T-cell (primary cell): ENCODE results near the gene SLC16A3. TPM values are rescaled to one million over a fixed set of nuclear protein-coding genes. Genes with fewer than 3 reads are reported as not detected.

Experiments
- ATAC-seq, 4 experiments: fragments of 200-7000 bp in 3 of 4; fragments of 150-1000 bp in 1 of 4; cut with Tn5 transposase; replicated peaks in 1 of 4; 1 replicate in 3 of 4; 2 replicates in 1 of 4; pipeline ENCODE4 v1.10.0; 2021; ENCODE audit warnings: moderate library complexity in 3 of 4, mild to moderate bottlenecking in 2 of 4, moderate number of reproducible peaks in 1 of 4
- CTCF ChIA-PET, 2 donors: fragments of 300-600 bp; sonication (Branson Sonifier 250); formaldehyde crosslinking; loops; one replicate each; lab custom pipeline; 2022; ENCODE audit warnings: antibody characterized with exemption in 2 of 2; lab: Charles Lee
- POLR2A ChIA-PET, 2 donors: fragments of 300-600 bp; sonication (Branson Sonifier 250); formaldehyde crosslinking; loops; one replicate each; lab custom pipeline; 2022; ENCODE audit warnings: antibody characterized with exemption in 2 of 2; lab: Charles Lee
- DNase-seq, 35 experiments: peaks; one replicate each; pipeline versions ENCODE4 v3.0.0 to v3.0.0-alpha.2; 2013 to 2023
- H3K27ac ChIP-seq: one replicate; pipeline ENCODE4 v1.5.1; 2013; ENCODE audit warnings: low read length
- H3K27me3 ChIP-seq, 2 experiments: replicated peaks in 1 of 2; 1 replicate in 1 of 2; 2 replicates in 1 of 2; pipeline versions ENCODE4 v1.6.1 to v1.7.0; 2013; ENCODE audit warnings: low read length in 1 of 2, mixed read lengths in 1 of 2; ENCODE audit not compliant: control insufficient read depth in 2 of 2, insufficient read depth in 2 of 2; ENCODE audit errors: extremely low read depth in 1 of 2
- H3K36me3 ChIP-seq, 2 donors: 1 replicate in 1 of 2; 2 replicates in 1 of 2; pipeline versions ENCODE4 v1.6.1 to v1.7.0; 2013; ENCODE audit warnings: low read length in 1 of 2; ENCODE audit not compliant: control insufficient read depth in 2 of 2, insufficient read depth in 1 of 2; ENCODE audit errors: extremely low read depth in 1 of 2
- H3K4me1 ChIP-seq, 2 experiments: 1 replicate in 1 of 2; 2 replicates in 1 of 2; pipeline versions ENCODE4 v1.6.1 to v1.7.0; 2013; ENCODE audit warnings: low read length in 2 of 2, mixed read lengths in 1 of 2; ENCODE audit not compliant: insufficient read depth in 2 of 2, control insufficient read depth in 1 of 2; ENCODE audit errors: extremely low read depth in 1 of 2
- H3K4me3 ChIP-seq, 2 donors: 1 replicate in 1 of 2; 2 replicates in 1 of 2; pipeline versions ENCODE4 v1.5.1 to v1.7.0; 2013; ENCODE audit warnings: mild to moderate bottlenecking in 2 of 2, low read length in 1 of 2, moderate library complexity in 1 of 2; ENCODE audit not compliant: control insufficient read depth in 1 of 2; ENCODE audit errors: extremely low read depth in 1 of 2
- H3K9me3 ChIP-seq: 2 replicates; pipeline ENCODE4 v1.7.0; 2013
- H3K27ac Mint-ChIP-seq, 2 donors: one replicate each; pipeline ENCODE4 v1.8.0; 2020 to 2021; ENCODE audit warnings: mild to moderate bottlenecking in 2 of 2, mixed read lengths in 2 of 2
- H3K27me3 Mint-ChIP-seq, 2 donors: one replicate each; pipeline ENCODE4 v1.8.0; 2021 to 2022; ENCODE audit warnings: mixed read lengths in 2 of 2
- H3K36me3 Mint-ChIP-seq: one replicate; pipeline ENCODE4 v1.8.0; 2021; ENCODE audit warnings: mixed read lengths
- H3K4me1 Mint-ChIP-seq, 3 donors: one replicate each; pipeline ENCODE4 v1.8.0; 2020 to 2022; ENCODE audit warnings: mixed read lengths in 3 of 3, mild to moderate bottlenecking in 1 of 3
- H3K4me3 Mint-ChIP-seq, 3 donors: one replicate each; pipeline ENCODE4 v1.8.0; 2020 to 2022; ENCODE audit warnings: mild to moderate bottlenecking in 3 of 3, mixed read lengths in 3 of 3, moderate library complexity in 3 of 3
- H3K9me3 Mint-ChIP-seq, 3 donors: one replicate each; pipeline ENCODE4 v1.8.0; 2020 to 2022; ENCODE audit warnings: mixed read lengths in 3 of 3
- WGBS: methylation state at CpG from one replicate; pipeline ENCODE4 v1.1.5; 2013; ENCODE audit warnings: missing lambda C conversion rate; ENCODE audit not compliant: insufficient coverage; 5-methylcytosine and 5-hydroxymethylcytosine counted together
- total RNA-seq, 35 experiments: library from RNA in 6 of 35; stranded (reverse) in 6 of 35; fragments of 120-200 nt in 1 of 35; gene quantifications; one replicate each; pipeline versions ENCODE4 v1.2.1 to v1.2.4 and lab custom pipeline; 2013 to 2026

SLC16A3 gene
- total RNA-seq (10 to 100 TPM; 31.9 to 47.3 (median 40.9) TPM), total RNA-seq (lab: John Stamatoyannopoulos, UW) (27.6 to 181 (median 55.8) reads per million in 29 experiments)
- total RNA-seq (2013): 17.6 TPM

- peaks cover 24 to 55% of the 10 kb centered on the region in 2 experiments for H3K4me1 ChIP-seq
- no peaks in the 10 kb centered on the region for H3K27me3 Mint-ChIP-seq
These were observed at the start of gene SLC16A3 for GRCh38 chr17:82228842-82229697. TSS of gene SLC16A3 (plus strand) at chr17:82229042. CDS start at chr17:82236009, 6,967 bp downstream.

DNA sequence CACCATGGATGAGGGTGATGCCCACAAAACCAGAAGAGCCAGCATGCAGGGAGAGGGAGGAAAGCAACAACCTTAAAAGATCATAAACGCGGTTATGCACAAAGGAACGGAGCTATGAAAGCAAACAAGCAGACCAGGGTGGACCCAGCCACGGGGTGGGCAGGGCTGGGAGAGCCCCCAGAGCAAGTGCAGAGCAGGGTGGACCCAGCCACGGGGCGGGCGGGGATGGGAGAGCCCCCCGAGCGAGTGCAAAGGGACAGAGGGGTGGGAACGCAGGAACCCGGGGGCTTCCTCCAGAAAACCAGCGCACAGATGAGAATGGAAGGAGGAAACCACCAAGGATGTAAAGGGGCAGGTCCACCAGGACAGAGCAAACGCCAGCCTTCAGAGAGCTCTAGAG lies 49.4 kb upstream of the SLC16A3 start:
- H3K36me3 ChIP-seq: peaks cover 16 to 25% of the 10 kb centered on the region in 2 donors
- Mint-ChIP-seq H3K4me1 (no peaks in the 10 kb centered on the region), H3K36me3 (peaks cover 29% of the 10 kb centered on the region), H3K4me3 (no peak overlapping the region), H3K9me3 (no peaks in the 10 kb centered on the region), H3K27ac (no peak overlapping the region), H3K27me3 (no peaks in the 10 kb centered on the region)
- no peak overlapping the region for H3K27ac ChIP-seq
- POLR2A ChIA-PET: no interaction called here
- 90% methylated on average over 12 of the region's 13 CpGs for WGBS
- H3K4me1 ChIP-seq: no peaks in the 10 kb centered on the region
- CTCF ChIA-PET: no interaction called here
- H3K4me3 ChIP-seq: no peak overlapping the region
- no peaks in the 10 kb centered on the region for H3K9me3 ChIP-seq
- ATAC-seq (no peak), DNase-seq (no peak)
- H3K27me3 ChIP-seq: no peaks in the 10 kb centered on the region

More at GRCh38 chr17:82228842-82229697, at the start of gene SLC16A3:
- WGBS: 11% methylated on average over 96 of the region's 105 CpGs
- Mint-ChIP-seq H3K4me1 (peaks cover 9 to 14% (median 10%) of the 10 kb centered on the region in 3 donors), H3K9me3 (no peaks in the 10 kb centered on the region), H3K4me3 (peak within 1 kb of the TSS; percentile 77 to 84 (median 80)), H3K27ac (peak within 1 kb of the TSS; percentile 85 to 86), H3K36me3 (no peaks in the 10 kb centered on the region)
- POLR2A ChIA-PET: interaction anchor here in 1 of 2 donors (0.6 to 0.9 kb wide), 2 partner anchors 38 to 226 kb away, joined by 3 to 4 read pairs; no protein-coding TSS in a partner anchor
- no peaks in the 10 kb centered on the region for H3K36me3 ChIP-seq
- H3K27me3 ChIP-seq: peaks cover 0 to 7% of the 10 kb centered on the region in 2 experiments
- H3K9me3 ChIP-seq: no peaks in the 10 kb centered on the region
- peak within 1 kb of the TSS; percentile 83 for H3K27ac ChIP-seq
- ATAC-seq (peak; percentile 59 to 69 (median 66)), DNase-seq (peak in 27 of 35 experiments; percentile 34 to 83 (median 53))
- CTCF ChIA-PET: interaction anchor here (0.6 to 0.8 kb wide), 2 partner anchors 23 to 162 kb away, joined by 3 read pairs; no protein-coding TSS in a partner anchor
- peak within 1 kb of the TSS; percentile 57 to 61 for H3K4me3 ChIP-seq

DNA sequence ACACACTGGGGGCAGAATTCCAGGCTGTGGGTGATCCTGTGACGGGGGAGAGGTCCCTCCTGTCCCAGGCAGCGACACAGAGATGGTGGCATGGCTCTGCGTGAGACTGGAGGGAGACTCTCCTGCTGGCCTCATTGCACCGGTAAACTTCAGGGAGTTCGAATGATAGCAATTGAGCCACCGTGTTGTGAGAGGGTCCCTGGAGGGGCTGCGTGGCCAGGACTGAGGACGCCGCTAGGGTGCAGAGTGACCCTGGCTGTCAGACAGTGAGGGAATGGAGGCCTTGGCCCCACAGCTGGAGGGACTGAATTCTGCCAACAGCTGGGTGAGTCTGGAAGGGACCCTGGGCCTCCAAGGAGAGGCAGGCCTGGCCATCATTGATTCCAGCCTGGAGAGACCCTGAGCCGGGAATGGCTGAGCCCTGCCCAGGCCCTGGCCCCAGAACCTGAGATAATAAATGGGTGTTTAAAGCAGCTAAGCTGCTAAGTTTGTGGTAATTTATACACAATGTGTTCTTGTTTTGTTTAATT lies 48.8 kb upstream of the SLC16A3 start:
- Histone ChIP-seq H3K4me3 (no peak overlapping the region), H3K27me3 (no peaks in the 10 kb centered on the region), H3K9me3 (no peaks in the 10 kb centered on the region), H3K4me1 (no peaks in the 10 kb centered on the region), H3K27ac (no peak overlapping the region), H3K36me3 (peaks cover 19 to 27% of the 10 kb centered on the region in 2 donors)
- Mint-ChIP-seq H3K9me3 (no peaks in the 10 kb centered on the region), H3K27me3 (no peaks in the 10 kb centered on the region), H3K27ac (no peak overlapping the region), H3K36me3 (peaks cover 26% of the 10 kb centered on the region), H3K4me3 (no peak overlapping the region), H3K4me1 (no peaks in the 10 kb centered on the region)
- ATAC-seq: no peak
- CTCF ChIA-PET: no interaction called here
- DNase-seq: no peak
- 95% methylated on average over 9 of the region's 10 CpGs for WGBS
- POLR2A ChIA-PET: no interaction called here

DNA sequence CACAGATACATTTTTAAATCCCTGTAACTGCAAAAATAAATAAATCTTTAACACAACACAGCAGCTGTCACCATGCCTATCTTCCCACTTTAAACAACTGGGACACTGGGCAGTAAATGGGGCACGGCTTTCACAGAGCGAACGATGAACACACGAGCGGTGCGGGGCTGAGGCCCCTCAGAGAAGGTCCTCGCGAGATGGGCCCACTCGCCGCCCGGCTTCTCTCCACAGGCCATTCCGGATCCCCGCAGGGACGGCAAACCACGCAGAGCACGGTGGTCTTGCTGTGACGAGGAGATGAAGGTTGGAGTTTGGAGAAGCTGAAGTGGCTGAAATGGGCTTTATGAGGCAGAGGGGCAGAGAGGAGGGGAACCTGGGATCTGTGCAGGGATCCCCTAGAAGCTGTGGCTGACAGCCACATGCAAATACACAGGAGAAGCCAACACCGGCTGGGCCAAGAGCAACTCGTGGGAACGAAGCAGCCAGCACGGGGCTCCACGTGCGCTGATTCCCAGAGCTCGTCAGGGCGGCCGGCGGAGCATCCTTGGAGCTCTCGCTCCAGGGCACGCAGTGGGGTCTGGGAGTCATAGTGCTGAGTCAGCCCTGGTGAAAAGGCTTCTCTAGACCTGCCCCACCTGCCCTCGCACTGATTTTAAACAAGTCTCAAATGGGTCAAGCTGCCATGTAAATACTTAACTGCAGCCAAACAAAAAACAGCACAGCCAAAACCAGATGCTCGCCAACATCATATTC lies 47.9 kb upstream of the SLC16A3 start:
- Mint-ChIP-seq H3K27ac (no peak overlapping the region), H3K9me3 (no peaks in the 10 kb centered on the region), H3K4me3 (no peak overlapping the region), H3K27me3 (no peaks in the 10 kb centered on the region), H3K36me3 (peaks cover 21% of the 10 kb centered on the region), H3K4me1 (no peaks in the 10 kb centered on the region)
- WGBS: 95% methylated on average over 27 of the region's 31 CpGs
- ChIA-PET POLR2A (no interaction called here), CTCF (no interaction called here)
- no peak for DNase-seq
- no peak for ATAC-seq
- peaks cover 23 to 30% of the 10 kb centered on the region in 2 donors for H3K36me3 ChIP-seq
- H3K27ac ChIP-seq: no peak overlapping the region
- H3K4me1 ChIP-seq: no peaks in the 10 kb centered on the region
- no peaks in the 10 kb centered on the region for H3K9me3 ChIP-seq
- no peak overlapping the region for H3K4me3 ChIP-seq
- H3K27me3 ChIP-seq: no peaks in the 10 kb centered on the region

DNA sequence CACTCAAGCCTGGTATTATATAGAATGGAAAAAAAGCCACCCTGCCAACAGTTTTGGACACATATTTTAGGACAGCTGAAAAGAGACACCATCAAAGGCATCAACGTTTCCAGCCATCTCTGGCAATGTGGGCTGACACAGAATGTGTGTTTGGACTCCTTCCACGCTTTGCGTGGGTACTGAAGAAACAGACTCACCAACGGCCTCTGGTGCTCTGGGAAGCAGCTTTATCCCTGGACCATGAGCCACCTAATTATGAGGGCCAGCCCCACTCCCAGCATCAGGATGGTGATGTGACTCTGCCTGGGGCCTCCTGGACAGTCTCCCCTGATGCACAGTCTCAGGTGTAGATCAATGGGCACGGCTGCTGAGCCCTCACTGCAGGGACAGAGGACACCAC lies 44.1 kb upstream of the SLC16A3 start:
- ATAC-seq: no peak
- Mint-ChIP-seq H3K27ac (no peak overlapping the region), H3K27me3 (no peaks in the 10 kb centered on the region), H3K4me1 (no peaks in the 10 kb centered on the region), H3K36me3 (peaks cover 23% of the 10 kb centered on the region), H3K9me3 (no peaks in the 10 kb centered on the region), H3K4me3 (no peak overlapping the region)
- no peak for DNase-seq
- H3K27me3 ChIP-seq: no peaks in the 10 kb centered on the region
- no peak overlapping the region for H3K4me3 ChIP-seq
- POLR2A ChIA-PET: no interaction called here
- CTCF ChIA-PET: no interaction called here
- no peaks in the 10 kb centered on the region for H3K4me1 ChIP-seq
- H3K36me3 ChIP-seq: peaks cover 19 to 29% of the 10 kb centered on the region in 2 donors
- WGBS: 96% methylated on average over 5 of the region's 5 CpGs
- H3K27ac ChIP-seq: no peak overlapping the region
- H3K9me3 ChIP-seq: no peaks in the 10 kb centered on the region

- Mint-ChIP-seq H3K27ac (no peak overlapping the region), H3K36me3 (peaks cover 24% of the 10 kb centered on the region), H3K4me1 (no peaks in the 10 kb centered on the region), H3K9me3 (no peaks in the 10 kb centered on the region), H3K4me3 (no peak overlapping the region), H3K27me3 (no peaks in the 10 kb centered on the region)
- peaks cover 14 to 26% of the 10 kb centered on the region in 2 donors for H3K36me3 ChIP-seq
- ATAC-seq (no peak), DNase-seq (no peak)
- no peaks in the 10 kb centered on the region for H3K9me3 ChIP-seq
- POLR2A ChIA-PET: no interaction called here
- CTCF ChIA-PET: interaction anchor here in 1 of 2 donors (0.6 kb wide), 1 partner anchor 221 kb away, joined by 4 read pairs; no protein-coding TSS in a partner anchor
- no peak overlapping the region for H3K27ac ChIP-seq
- no peaks in the 10 kb centered on the region for H3K4me1 ChIP-seq
- H3K27me3 ChIP-seq: no peaks in the 10 kb centered on the region
- no peak overlapping the region for H3K4me3 ChIP-seq
- WGBS: 99% methylated on average over 15 of the region's 15 CpGs
These were observed 42.6 kb upstream of the SLC16A3 start for GRCh38 chr17:82186221-82186620.
